WTC11 (cell line): ENCODE results near the gene MIR17HG. TPM values are rescaled to one million over a fixed set of nuclear protein-coding genes. Genes with fewer than 3 reads are reported as not detected.

Source experiments
- AFF4 ChIP-seq: sonication (generic); formaldehyde crosslinking; IDR thresholded peaks from 2 replicates; pipeline ENCODE4 v1.8.1; 2023; ENCODE audit warnings: mild to moderate bottlenecking, missing genetic modification reagents, borderline replicate concordance
- ATF2 ChIP-seq: sonication (generic); formaldehyde crosslinking; IDR thresholded peaks from 2 replicates; pipeline ENCODE4 v1.8.1; 2022; ENCODE audit warnings: low read depth, missing genetic modification reagents, borderline replicate concordance
- E2F5 ChIP-seq: sonication (generic); formaldehyde crosslinking; IDR thresholded peaks from 2 replicates; pipeline ENCODE4 v1.8.1; 2022; ENCODE audit warnings: mild to moderate bottlenecking, moderate library complexity, missing genetic modification reagents
- ETV6 ChIP-seq: sonication (generic); formaldehyde crosslinking; IDR thresholded peaks from 2 replicates; pipeline ENCODE4 v1.8.1; 2022; ENCODE audit warnings: mild to moderate bottlenecking, missing genetic modification reagents
- FOXP1 ChIP-seq: sonication (generic); formaldehyde crosslinking; IDR thresholded peaks from 2 replicates; pipeline ENCODE4 v1.8.0; 2022; ENCODE audit warnings: missing genetic modification reagents, mild to moderate bottlenecking, moderate library complexity, borderline replicate concordance
- GRHL2 ChIP-seq: fragments of 250-450 bp; sonication (Bioruptor Pico); IDR thresholded peaks from 2 replicates; pipeline ENCODE4 v1.8.0; 2022; ENCODE audit warnings: mild to moderate bottlenecking, moderate library complexity; ENCODE audit not compliant: insufficient replicate concordance, severe bottlenecking
- NFATC4 ChIP-seq: fragments of 250-450 bp; sonication (Bioruptor Pico); IDR thresholded peaks from 2 replicates; pipeline ENCODE4 v1.9.0; 2021; ENCODE audit warnings: mild to moderate bottlenecking
- NFYB ChIP-seq: sonication (generic); formaldehyde crosslinking; conservative IDR thresholded peaks from 2 replicates; pipeline ENCODE4 v1.8.0; 2022; ENCODE audit warnings: low read depth, missing genetic modification reagents
- PRDM15 ChIP-seq: sonication (generic); formaldehyde crosslinking; IDR thresholded peaks from 2 replicates; pipeline ENCODE4 v1.8.0; 2022; ENCODE audit warnings: missing genetic modification reagents
- PRRX2 ChIP-seq: fragments of 250-450 bp; sonication (Bioruptor Pico); IDR thresholded peaks from 2 replicates; pipeline ENCODE4 v1.8.0; 2021; ENCODE audit warnings: mild to moderate bottlenecking
- SMAD3 ChIP-seq: sonication (generic); formaldehyde crosslinking; IDR thresholded peaks from 2 replicates; pipeline ENCODE4 v1.8.0; 2022; ENCODE audit warnings: missing genetic modification reagents, mild to moderate bottlenecking, borderline replicate concordance
- SP1 ChIP-seq: sonication (generic); formaldehyde crosslinking; conservative IDR thresholded peaks from 2 replicates; pipeline ENCODE4 v1.8.1; 2022; ENCODE audit warnings: missing genetic modification reagents
- TEAD1 ChIP-seq: sonication (generic); formaldehyde crosslinking; IDR thresholded peaks from 2 replicates; pipeline ENCODE4 v1.8.0; 2022; ENCODE audit warnings: mild to moderate bottlenecking, missing genetic modification reagents
- ZBTB21 ChIP-seq: sonication (generic); formaldehyde crosslinking; IDR thresholded peaks from 2 replicates; pipeline ENCODE4 v1.8.1; 2023; ENCODE audit warnings: mild to moderate bottlenecking, missing genetic modification reagents, borderline replicate concordance
- ZNF138 ChIP-seq: sonication (generic); formaldehyde crosslinking; conservative IDR thresholded peaks from 2 replicates; pipeline ENCODE4 v1.8.1; 2022; ENCODE audit warnings: mild to moderate bottlenecking, moderate library complexity, missing genetic modification reagents
- ZNF423 ChIP-seq: fragments of 250-450 bp; sonication (Bioruptor Pico); IDR thresholded peaks from 2 replicates; pipeline ENCODE4 v2.1.2; 2022; ENCODE audit warnings: mild to moderate bottlenecking, moderate library complexity
- ZNF512 ChIP-seq: sonication (generic); formaldehyde crosslinking; IDR thresholded peaks from 2 replicates; pipeline ENCODE4 v1.8.1; 2022; ENCODE audit warnings: missing genetic modification reagents, borderline replicate concordance
- total RNA-seq: library from RNA; stranded (reverse); gene quantifications from 3 replicates; pipeline ENCODE4 v1.2.3, GENCODE V29; 2021

MIR17HG gene
- total RNA-seq, 1 experiment from 2014 or later, result 37.1 TPM

GRCh38 chr13:91357613-91358386 lies 10.3 kb downstream of the MIR17HG start (continued):
- TF ChIP-seq PRDM15 (no peak), SMAD3 (CRISPR knock-in tag) (no peak), ZNF423 (CRISPR knock-in tag) (no peak), PRRX2 (no peak), GRHL2 (CRISPR knock-in tag) (no peak), NFATC4 (CRISPR knock-in tag) (0 out of 2 replicates have a peak, but pooled peaks have one; percentile 24), ATF2 (CRISPR knock-in tag) (no peak), AFF4 (no peak), ZBTB21 (no peak), TEAD1 (CRISPR knock-in tag) (no peak), ZNF138 (CRISPR knock-in tag) (no peak), SP1 (no peak), ZNF512 (CRISPR knock-in tag) (no peak), E2F5 (no peak), ETV6 (CRISPR knock-in tag) (no peak), FOXP1 (CRISPR knock-in tag) (no peak), NFYB (CRISPR knock-in tag) (no peak)
